GM12865 (cell line): ENCODE results near the gene PAPPA.
A peak's percentile ranks its signal among the peaks of the same experiment; 100 is the strongest.

Experiments
- DNase-seq: peaks from one replicate; pipeline ENCODE4 v3.0.0; 2010; ENCODE audit warnings: low read depth
- H3K4me3 ChIP-seq: 2 replicates; pipeline ENCODE4 v1.5.1; 2011; ENCODE audit warnings: mild to moderate bottlenecking, low read depth, low read length, control low read depth
- CTCF ChIP-seq: IDR thresholded peaks from 2 replicates; pipeline ENCODE4 v1.5.1; 2011; ENCODE audit warnings: low read length, control low read depth, low read depth, inconsistent platforms; ENCODE audit not compliant: insufficient read depth; ENCODE audit errors: missing control alignments

Gene PAPPA

GRCh38 chr9:116166713-116167112 is 13.1 kb downstream of the PAPPA start:
- H3K4me3 ChIP-seq = no peak overlapping the region
- TF ChIP-seq CTCF = peak; percentile 9
- no peak for DNase-seq

- H3K4me3 ChIP-seq = no peak overlapping the region
- no peak for DNase-seq
- TF ChIP-seq CTCF = no peak
Measured at GRCh38 chr9:116168231-116168630, 14.6 kb downstream of the PAPPA start.

- H3K4me3 ChIP-seq = no peak overlapping the region
- TF ChIP-seq CTCF = no peak
- no peak for DNase-seq
Measured at GRCh38 chr9:116172216-116172615, 18.6 kb downstream of the PAPPA start.

GRCh38 chr9:116174347-116174746 is 20.8 kb downstream of the PAPPA start:
- TF ChIP-seq CTCF = no peak
- no peak for DNase-seq
- H3K4me3 ChIP-seq = no peak overlapping the region

- TF ChIP-seq CTCF = no peak
- no peak for DNase-seq
- H3K4me3 ChIP-seq = no peak overlapping the region
Measured at GRCh38 chr9:116175614-116176013, 22.0 kb downstream of the PAPPA start.

- no peak for TF ChIP-seq CTCF
- no peak for DNase-seq
Measured at GRCh38 chr9:116178481-116179211, 25.1 kb downstream of the PAPPA start.

GRCh38 chr9:116179568-116179967 is 26.0 kb downstream of the PAPPA start:
- H3K4me3 ChIP-seq = no peak overlapping the region
- no peak for DNase-seq
- TF ChIP-seq CTCF = no peak

More at GRCh38 chr9:116178481-116179211, 25.1 kb downstream of the PAPPA start:
- no peak overlapping the region for H3K4me3 ChIP-seq
